IMR-90 (cell line): Measurements from ENCODE around the gene IGLL1. TPM values are rescaled to one million over a fixed set of nuclear protein-coding genes. Genes with fewer than 3 reads are reported as not detected.

Source experiments
- ATAC-seq: fragments of 200-7000 bp; cut with Tn5 transposase; 2 replicates; pipeline ENCODE4 v1.9.1; 2020; ENCODE audit warnings: low read depth, mild to moderate bottlenecking, moderate library complexity
- BruUV-seq: library from RNA; stranded (reverse); fragments of 400-500 nt; replicated peaks from 2 replicates; lab custom pipeline; 2021; lab: Mats Ljungman, UMichigan
- CTCF ChIA-PET: fragments of 300-600 bp; formaldehyde crosslinking; extraction: SDS; loops from one replicate; lab custom pipeline; 2021; ENCODE audit warnings: antibody characterized with exemption; lab: Yijun Ruan, JAX
- POLR2A ChIA-PET: fragments of 300-600 bp; sonication (Branson Sonifier 250); formaldehyde crosslinking; loops from one replicate; lab custom pipeline; 2022; ENCODE audit warnings: antibody characterized with exemption; ENCODE audit not compliant: unreplicated experiment; lab: Charles Lee
- DNase-seq: peaks from one replicate; pipeline ENCODE4 v3.0.0; 2013
- H2AFZ ChIP-seq: replicated peaks from 2 replicates; pipeline ENCODE3; 2013; ENCODE audit warnings: low read length, mild to moderate bottlenecking; ENCODE audit not compliant: poor library complexity
- H2AK5ac ChIP-seq: 2 replicates; pipeline ENCODE4 v1.6.1; 2013; ENCODE audit warnings: low read depth, low read length, inconsistent platforms
- H2AK9ac ChIP-seq: replicated peaks from 2 replicates; pipeline ENCODE3; 2013; ENCODE audit warnings: mild to moderate bottlenecking, low read depth, low read length, moderate library complexity; ENCODE audit not compliant: poor library complexity
- H2BK120ac ChIP-seq: 2 replicates; pipeline ENCODE4 v1.6.1; 2013; ENCODE audit warnings: low read depth, low read length, inconsistent platforms
- H2BK15ac ChIP-seq: 3 replicates; pipeline ENCODE4 v1.6.1; 2013; ENCODE audit warnings: low read depth, low read length, inconsistent platforms
- H2BK20ac ChIP-seq: 2 replicates; pipeline ENCODE4 v1.6.1; 2013; ENCODE audit warnings: low read depth, mild to moderate bottlenecking, inconsistent platforms, low read length, moderate library complexity
- H2BK5ac ChIP-seq: 2 replicates; pipeline ENCODE4 v1.6.1; 2013; ENCODE audit warnings: mild to moderate bottlenecking, low read depth, low read length, inconsistent platforms; ENCODE audit not compliant: poor library complexity, severe bottlenecking
- H3K14ac ChIP-seq: replicated peaks from 2 replicates; pipeline ENCODE4 v1.6.1; 2013; ENCODE audit warnings: low read depth, low read length, inconsistent platforms
- H3K18ac ChIP-seq: 2 replicates; pipeline ENCODE4 v1.6.1; 2013; ENCODE audit warnings: low read depth, low read length, control low read depth
- H3K23ac ChIP-seq: 2 replicates; pipeline ENCODE4 v1.6.1; 2013; ENCODE audit warnings: low read depth, low read length, inconsistent platforms
- H3K27ac ChIP-seq: 2 replicates; pipeline ENCODE4 v1.5.1; 2013; ENCODE audit warnings: mild to moderate bottlenecking, control low read depth, low read length; ENCODE audit not compliant: insufficient read depth
- H3K27me3 ChIP-seq: 2 replicates; pipeline ENCODE4 v1.6.1; 2013; ENCODE audit warnings: low read length; ENCODE audit not compliant: control insufficient read depth, insufficient read depth
- H3K36me3 ChIP-seq: 2 replicates; pipeline ENCODE4 v1.6.1; 2013; ENCODE audit warnings: low read length, mixed read lengths; ENCODE audit not compliant: control insufficient read depth, insufficient read depth
- H3K4ac ChIP-seq: 2 replicates; pipeline ENCODE4 v1.6.1; 2013; ENCODE audit warnings: low read depth, low read length, inconsistent platforms
- H3K4me1 ChIP-seq: 2 replicates; pipeline ENCODE4 v1.6.1; 2013; ENCODE audit warnings: low read length, mixed read lengths; ENCODE audit not compliant: control insufficient read depth, insufficient read depth
- H3K4me2 ChIP-seq: 2 replicates; pipeline ENCODE4 v1.6.1; 2013; ENCODE audit warnings: low read depth, mild to moderate bottlenecking, control low read depth, low read length, moderate library complexity
- H3K4me3 ChIP-seq: 2 replicates; pipeline ENCODE4 v1.5.1; 2013; ENCODE audit warnings: low read depth, mild to moderate bottlenecking, control low read depth, low read length, moderate library complexity; ENCODE audit not compliant: insufficient read depth
- H3K56ac ChIP-seq: 2 replicates; pipeline ENCODE4 v1.6.1; 2013; ENCODE audit warnings: low read length, inconsistent platforms; ENCODE audit not compliant: insufficient read depth; ENCODE audit errors: extremely low read depth
- H3K79me1 ChIP-seq, 2 experiments: 2 replicates each; pipeline ENCODE4 v1.6.1; 2013; ENCODE audit warnings: low read length in 2 of 2, inconsistent platforms in 1 of 2, low read depth in 1 of 2
- H3K9ac ChIP-seq: 2 replicates; pipeline ENCODE4 v1.6.1; 2013; ENCODE audit warnings: low read depth, low read length, control low read depth
- H3K9me1 ChIP-seq: 2 replicates; pipeline ENCODE4 v1.6.1; 2013; ENCODE audit warnings: low read length, inconsistent platforms; ENCODE audit not compliant: insufficient read depth
- H3K9me3 ChIP-seq: 2 replicates; pipeline ENCODE4 v1.6.1; 2013; ENCODE audit warnings: low read length; ENCODE audit not compliant: control insufficient read depth, insufficient read depth
- H4K20me1 ChIP-seq: 2 replicates; pipeline ENCODE4 v1.6.1; 2013; ENCODE audit warnings: low read length, inconsistent platforms; ENCODE audit not compliant: insufficient read depth
- H4K5ac ChIP-seq: 2 replicates; pipeline ENCODE4 v1.6.1; 2013; ENCODE audit warnings: mild to moderate bottlenecking, low read depth, low read length, control low read depth
- H4K8ac ChIP-seq, 2 experiments: 2 replicates each; pipeline ENCODE4 v1.6.1; 2013; ENCODE audit warnings: low read depth in 2 of 2, low read length in 2 of 2, control low read depth in 1 of 2, inconsistent platforms in 1 of 2
- H4K91ac ChIP-seq: 2 replicates; pipeline ENCODE4 v1.6.1; 2013; ENCODE audit warnings: low read depth, low read length, inconsistent platforms; ENCODE audit not compliant: insufficient read depth
- BHLHE40 ChIP-seq: fragments of 150-350 bp; IDR thresholded peaks from 2 replicates; pipeline ENCODE4 v1.6.1; 2016; ENCODE audit warnings: mild to moderate bottlenecking, low read depth, low read length
- CEBPB ChIP-seq: IDR thresholded peaks from 2 replicates; pipeline ENCODE4 v1.6.1; 2012; ENCODE audit warnings: low read depth, low read length, improper control_type of control experiment
- CHD1 ChIP-seq: IDR thresholded peaks from 2 replicates; pipeline ENCODE4 v1.6.1; 2012; ENCODE audit warnings: low read depth, low read length, improper control_type of control experiment
- MAFK ChIP-seq: IDR thresholded peaks from 2 replicates; pipeline ENCODE4 v1.6.1; 2012; ENCODE audit warnings: low read depth, low read length, improper control_type of control experiment
- MAZ ChIP-seq: IDR thresholded peaks from 2 replicates; pipeline ENCODE4 v1.6.1; 2012; ENCODE audit warnings: low read depth, mild to moderate bottlenecking, low read length, improper control_type of control experiment, moderate library complexity, borderline replicate concordance
- MXI1 ChIP-seq: IDR thresholded peaks from 2 replicates; pipeline ENCODE4 v1.6.1; 2012; ENCODE audit warnings: low read depth, mild to moderate bottlenecking, low read length, moderate library complexity, borderline replicate concordance
- NFE2L2 ChIP-seq: fragments of 150-350 bp; IDR thresholded peaks from 2 replicates; pipeline ENCODE4 v1.6.1; 2016; ENCODE audit warnings: low read depth, mild to moderate bottlenecking, low read length
- POLR2A ChIP-seq: IDR thresholded peaks from 2 replicates; pipeline ENCODE4 v1.6.1; 2012; ENCODE audit warnings: mild to moderate bottlenecking, low read depth, low read length
- RAD21 ChIP-seq: IDR thresholded peaks from 2 replicates; pipeline ENCODE4 v1.6.1; 2012; ENCODE audit warnings: low read length, improper control_type of control experiment
- RFX5 ChIP-seq: IDR thresholded peaks from 2 replicates; pipeline ENCODE4 v1.8.0; 2012; ENCODE audit warnings: low read depth, mild to moderate bottlenecking, low read length, moderate library complexity
- SMC3 ChIP-seq: fragments of 150-350 bp; IDR thresholded peaks from 2 replicates; pipeline ENCODE4 v1.6.1; 2016; ENCODE audit warnings: low read depth, mild to moderate bottlenecking, antibody characterized with exemption, low read length, moderate library complexity
- USF2 ChIP-seq: fragments of 150-350 bp; IDR thresholded peaks from 2 replicates; pipeline ENCODE4 v1.6.1; 2017; ENCODE audit warnings: mild to moderate bottlenecking, antibody characterized with exemption, low read length, low read depth
- dilution Hi-C: fragments of 300-500 bp; cut with HindIII; formaldehyde crosslinking; loops from one replicate; pipeline ENCODE4 v1.14.3; 2018; ENCODE audit warnings: low sequenced_read_pairs; ENCODE audit not compliant: unreplicated experiment
- in situ Hi-C: fragments of 300-500 bp; cut with MboI; formaldehyde crosslinking; loops from 3 replicates; pipeline ENCODE4 v1.14.3; 2019; ENCODE audit warnings: low sequenced_read_pairs, inconsistent platforms, mixed read lengths
- intact Hi-C: fragments of 100-400 bp; cut with micrococcal nuclease; formaldehyde crosslinking; loops from 2 replicates; pipeline ENCODE4 v1.10.0; 2022
- polyA plus RNA-seq, 3 experiments: library from polyadenylated mRNA; depleted of rRNA; stranded (reverse); fragments of >200 nt; gene quantifications; 2 replicates each; pipeline ENCODE4 v1.2.3, GENCODE V29; 2012; ENCODE audit warnings: low replicate concordance in 1 of 3
- total RNA-seq: library from RNA; depleted of rRNA; stranded (reverse); fragments of >200 nt; gene quantifications from 2 replicates; pipeline ENCODE4 v1.2.3, GENCODE V29; 2012
- TF ChIP-seq, protein P1 (sequence below): conservative IDR thresholded peaks from 2 replicates; pipeline ENCODE4 v1.5.1; 2012; ENCODE audit warnings: mild to moderate bottlenecking, low read depth, low read length, improper control_type of control experiment

Gene IGLL1
- total and polyA plus RNA-seq, 2 of the 4 experiments (the other 2 are of a cell fraction), result not detected

DNA sequence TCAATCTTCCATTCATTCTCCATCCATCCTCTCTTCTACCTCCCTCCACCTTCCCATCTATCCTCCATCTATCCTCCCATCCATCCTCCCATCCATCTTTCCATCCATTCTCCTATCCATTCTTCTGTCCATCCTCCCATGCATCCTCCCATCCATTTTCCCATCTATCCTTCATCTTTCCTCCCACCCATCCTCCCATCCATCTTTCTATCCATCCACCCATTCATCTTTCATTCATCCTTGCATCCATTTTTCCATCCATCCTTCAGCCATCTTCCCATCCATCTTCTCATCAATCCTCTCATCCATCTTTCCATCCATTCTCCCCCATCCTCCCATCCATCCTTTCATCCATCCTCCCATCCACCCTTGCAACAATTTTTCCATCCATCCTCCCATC, 27.5 kb downstream of the IGLL1 start:
- peaks cover 6% of the 10 kb centered on the region; the same call in 1 of the 2 replicates for H3K27me3 ChIP-seq
- no peak overlapping the region for H3K4ac ChIP-seq
- H4K91ac ChIP-seq, result no peak overlapping the region
- no peak overlapping the region for H3K9ac ChIP-seq
- peaks cover 8% of the 10 kb centered on the region; the same call in 1 of the 2 replicates for H3K9me3 ChIP-seq
- H2AK9ac ChIP-seq, result no peak overlapping the region
- DNase-seq (no peak), ATAC-seq (no peak)
- no peaks in the 10 kb centered on the region for H3K79me1 ChIP-seq
- H3K4me2 ChIP-seq, result no peak overlapping the region
- CTCF ChIA-PET, result no interaction called here
- dilution Hi-C loops (no loop called here), intact Hi-C loops (no loop called here), in situ Hi-C loops (no loop called here)
- no peak overlapping the region for H3K56ac ChIP-seq
- no peaks in the 10 kb centered on the region for H3K36me3 ChIP-seq
- H3K23ac ChIP-seq, result no peak overlapping the region
- H3K4me1 ChIP-seq, result no peaks in the 10 kb centered on the region
- H2BK15ac ChIP-seq, result no peak overlapping the region
- H2BK5ac ChIP-seq, result no peak overlapping the region
- TF ChIP-seq MAZ, result no peak
- no peak for TF ChIP-seq CEBPB
- no peak for TF ChIP-seq BHLHE40
- no peak for TF ChIP-seq USF2
- TF ChIP-seq MXI1, result no peak
- no peak for TF ChIP-seq MAFK
- TF ChIP-seq RFX5, result no peak
- TF ChIP-seq RAD21, result no peak
- TF ChIP-seq, protein P1, sequence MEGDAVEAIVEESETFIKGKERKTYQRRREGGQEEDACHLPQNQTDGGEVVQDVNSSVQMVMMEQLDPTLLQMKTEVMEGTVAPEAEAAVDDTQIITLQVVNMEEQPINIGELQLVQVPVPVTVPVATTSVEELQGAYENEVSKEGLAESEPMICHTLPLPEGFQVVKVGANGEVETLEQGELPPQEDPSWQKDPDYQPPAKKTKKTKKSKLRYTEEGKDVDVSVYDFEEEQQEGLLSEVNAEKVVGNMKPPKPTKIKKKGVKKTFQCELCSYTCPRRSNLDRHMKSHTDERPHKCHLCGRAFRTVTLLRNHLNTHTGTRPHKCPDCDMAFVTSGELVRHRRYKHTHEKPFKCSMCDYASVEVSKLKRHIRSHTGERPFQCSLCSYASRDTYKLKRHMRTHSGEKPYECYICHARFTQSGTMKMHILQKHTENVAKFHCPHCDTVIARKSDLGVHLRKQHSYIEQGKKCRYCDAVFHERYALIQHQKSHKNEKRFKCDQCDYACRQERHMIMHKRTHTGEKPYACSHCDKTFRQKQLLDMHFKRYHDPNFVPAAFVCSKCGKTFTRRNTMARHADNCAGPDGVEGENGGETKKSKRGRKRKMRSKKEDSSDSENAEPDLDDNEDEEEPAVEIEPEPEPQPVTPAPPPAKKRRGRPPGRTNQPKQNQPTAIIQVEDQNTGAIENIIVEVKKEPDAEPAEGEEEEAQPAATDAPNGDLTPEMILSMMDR, result no peak
- TF ChIP-seq NFE2L2, result no peak
- TF ChIP-seq SMC3, result no peak
- no peak for TF ChIP-seq CHD1
- no peak for TF ChIP-seq POLR2A
- no peaks in the 10 kb centered on the region for H3K9me1 ChIP-seq
- H2AK5ac ChIP-seq, result no peak overlapping the region
- H3K27ac ChIP-seq, result no peak overlapping the region
- H3K4me3 ChIP-seq, result no peak overlapping the region
- H3K14ac ChIP-seq, result no peak overlapping the region
- H2BK120ac ChIP-seq, result no peak overlapping the region
- H3K18ac ChIP-seq, result no peak overlapping the region
- H2AFZ ChIP-seq, result no peak overlapping the region
- H2BK20ac ChIP-seq, result no peak overlapping the region
- H4K5ac ChIP-seq, result no peak overlapping the region
- no TSS peak for BruUV-seq
- H4K8ac ChIP-seq, result no peak overlapping the region
- no peaks in the 10 kb centered on the region for H4K20me1 ChIP-seq
- POLR2A ChIA-PET, result no interaction called here
